Panc1 (cell line): ENCODE results near the gene STK26.

Experiments used
- CTCF ChIP-seq: fragments of 450-650 bp; IDR thresholded peaks from 2 replicates; pipeline ENCODE4 v1.5.1; 2017; ENCODE audit warnings: mild to moderate bottlenecking
- POLR2AphosphoS5 ChIP-seq: IDR thresholded peaks from 2 replicates; pipeline ENCODE4 v1.6.1; 2012; ENCODE audit warnings: mild to moderate bottlenecking, low read depth, low read length, moderate library complexity
- REST ChIP-seq, 2 experiments: IDR thresholded peaks; 2 replicates each; pipeline ENCODE4 v1.6.1; 2011 to 2012; ENCODE audit warnings: low read depth in 2 of 2, control low read depth in 1 of 2, low read length in 1 of 2, mild to moderate bottlenecking in 1 of 2, moderate library complexity in 1 of 2; ENCODE audit not compliant: insufficient read depth in 1 of 2
- SIN3A ChIP-seq: IDR thresholded peaks from 2 replicates; pipeline ENCODE4 v1.6.1; 2012; ENCODE audit warnings: low read depth, mild to moderate bottlenecking, low read length, moderate library complexity, borderline replicate concordance; ENCODE audit not compliant: insufficient read depth

- TF ChIP-seq CTCF: no peak
- no peak for TF ChIP-seq REST (IDR thresholded peaks at IDR 0.05; ENCODE audit: insufficient read depth in 1 of 2, low read depth in 2 of 2, low read length in 1 of 2)
- no peak for TF ChIP-seq SIN3A
- no peak for TF ChIP-seq POLR2AphosphoS5
Measured at GRCh38 chrX:132023896-132024386, 839 bp downstream of the STK26 start.
